GM19043 (cell line): ENCODE measurements around the gene MCF2L2.
"Not testable (repeated sequence)": the region's sequence is repeated elsewhere in the genome, so short reads cannot be mapped to it uniquely, and the experiment has no call there.

Experiments
- ATAC-seq: cut with Tn5 transposase; IDR thresholded peaks from one replicate; pipeline ENCODE4 v1.9.1; 2021; ENCODE audit warnings: low read depth; ENCODE audit not compliant: unreplicated experiment

The MCF2L2 gene

DNA sequence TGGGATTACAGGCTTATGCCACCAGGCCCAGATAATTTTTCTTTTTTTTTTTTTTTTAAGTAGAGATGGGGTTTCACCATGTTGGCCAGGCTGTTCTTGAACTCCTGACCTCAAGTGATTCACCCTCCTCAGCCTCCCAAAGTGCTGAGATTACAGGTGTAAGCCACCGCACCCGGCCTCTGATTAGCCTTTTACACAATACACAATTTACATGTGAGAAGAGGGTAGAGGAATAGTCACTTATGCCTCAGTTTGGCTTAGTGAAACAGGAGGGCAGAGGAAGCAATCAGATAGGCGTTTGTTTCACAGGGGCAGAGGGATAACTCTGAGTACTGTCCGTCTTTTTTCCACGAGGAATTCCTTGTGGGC, 56.8 kb downstream of the MCF2L2 start:
- not testable (repeated sequence) for ATAC-seq

DNA sequence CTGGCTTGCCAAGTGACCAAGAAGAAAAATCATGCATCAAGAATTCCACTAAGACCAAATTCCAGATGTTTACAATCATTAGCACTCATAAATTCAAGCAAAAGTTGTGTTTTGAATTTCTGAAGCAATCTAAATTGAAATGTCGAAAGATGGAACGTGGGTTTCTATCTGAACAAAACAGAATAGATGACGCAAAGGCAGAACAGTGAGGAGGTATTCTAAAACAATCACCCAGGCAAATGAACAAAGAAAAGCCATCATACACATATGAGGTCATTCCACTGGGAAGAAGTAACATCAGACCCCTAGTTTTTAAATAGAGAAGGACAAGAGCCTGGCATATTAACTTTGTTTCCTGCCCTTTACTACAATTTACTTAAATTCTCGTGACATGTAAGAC, 58.0 kb downstream of the MCF2L2 start:
- ATAC-seq: no peak

DNA sequence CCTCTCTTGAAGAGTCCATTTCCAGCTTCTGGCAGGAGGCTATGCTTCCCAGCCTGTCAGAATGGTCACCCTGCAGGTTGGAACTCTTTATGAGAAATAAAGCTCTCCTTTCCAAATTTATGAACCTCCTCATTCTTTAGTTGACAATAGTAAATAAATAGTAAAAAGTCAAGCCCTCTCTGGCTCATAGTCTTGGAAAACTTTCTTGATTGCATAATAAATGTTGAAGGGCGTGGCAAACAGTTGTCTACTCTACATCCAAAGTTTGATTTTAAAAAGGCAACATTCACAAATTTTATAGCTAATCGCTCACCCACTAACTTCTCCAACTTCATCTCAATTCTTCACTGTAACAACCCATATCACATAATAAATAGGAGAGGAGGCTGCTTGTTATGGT, 58.8 kb downstream of the MCF2L2 start:
- no peak for ATAC-seq

DNA sequence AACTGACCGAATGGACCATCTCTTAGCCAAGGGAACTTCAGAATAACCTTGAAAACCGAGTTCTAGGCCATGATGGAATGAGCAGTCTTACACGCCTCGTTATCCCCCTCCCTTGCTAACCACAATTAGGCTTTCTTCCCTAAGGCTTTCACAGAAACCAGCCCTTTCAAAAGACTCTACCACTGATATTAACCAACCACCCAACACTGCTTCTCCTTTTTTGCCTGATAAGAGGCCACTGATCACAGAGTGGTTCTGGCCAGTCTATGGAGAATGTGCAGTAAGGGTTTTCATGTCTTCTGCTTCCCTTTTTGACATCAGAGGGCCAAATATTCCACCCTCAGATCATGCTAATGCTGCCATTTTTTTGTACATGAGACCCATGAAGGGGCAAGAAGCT, 59.3 kb downstream of the MCF2L2 start:
- no peak for ATAC-seq

DNA sequence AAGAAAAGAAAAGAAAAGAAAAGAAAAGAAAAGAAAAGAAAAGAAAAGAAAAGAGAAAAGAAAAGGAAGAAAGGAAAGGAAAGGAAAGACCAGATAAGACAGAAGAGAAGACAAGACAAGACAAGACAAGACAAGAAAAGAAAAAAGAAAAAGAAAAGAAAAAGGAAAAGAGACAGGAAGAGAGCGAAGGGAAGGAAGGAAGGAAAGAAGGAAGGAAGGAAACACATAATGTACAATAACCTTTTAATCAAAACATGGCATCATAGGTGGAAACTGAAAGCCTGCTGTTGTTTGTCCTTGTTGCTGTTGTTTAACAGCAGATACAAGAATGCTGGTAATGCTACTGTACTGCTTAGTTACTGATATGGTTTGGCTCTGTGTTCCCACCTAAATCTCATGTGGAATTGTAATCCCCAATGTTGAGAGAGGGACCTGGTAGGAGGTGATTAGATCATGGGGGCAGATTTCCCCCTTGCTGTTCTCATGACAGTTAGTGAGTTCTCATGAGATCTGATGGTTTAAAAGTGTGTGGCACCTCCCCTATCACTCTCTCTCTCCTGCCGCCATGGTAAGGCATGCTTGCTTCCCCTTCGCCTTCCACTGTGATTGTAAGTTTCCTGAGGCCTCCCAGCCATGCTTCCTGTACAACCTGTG, 67.3 kb downstream of the MCF2L2 start:
- ATAC-seq: no peak

DNA sequence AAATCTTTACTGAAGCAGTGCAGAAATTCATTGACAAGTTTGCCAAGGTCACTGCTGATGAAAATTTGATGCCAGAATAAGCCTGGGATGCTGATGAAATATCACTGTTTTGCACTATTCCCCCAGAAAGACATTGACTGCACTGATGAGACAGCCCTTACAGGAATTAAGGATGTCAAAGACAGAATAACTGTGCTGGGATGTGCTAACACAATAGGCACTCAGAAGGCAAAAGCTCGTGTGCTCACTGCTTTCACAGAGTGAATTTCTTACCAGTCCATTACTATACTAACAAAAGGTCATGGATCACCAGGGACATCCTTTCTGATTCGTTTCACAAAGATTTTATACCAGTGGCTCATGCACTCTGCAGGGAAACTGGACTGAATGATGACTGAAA, 69.4 kb downstream of the MCF2L2 start:
- no peak for ATAC-seq

DNA sequence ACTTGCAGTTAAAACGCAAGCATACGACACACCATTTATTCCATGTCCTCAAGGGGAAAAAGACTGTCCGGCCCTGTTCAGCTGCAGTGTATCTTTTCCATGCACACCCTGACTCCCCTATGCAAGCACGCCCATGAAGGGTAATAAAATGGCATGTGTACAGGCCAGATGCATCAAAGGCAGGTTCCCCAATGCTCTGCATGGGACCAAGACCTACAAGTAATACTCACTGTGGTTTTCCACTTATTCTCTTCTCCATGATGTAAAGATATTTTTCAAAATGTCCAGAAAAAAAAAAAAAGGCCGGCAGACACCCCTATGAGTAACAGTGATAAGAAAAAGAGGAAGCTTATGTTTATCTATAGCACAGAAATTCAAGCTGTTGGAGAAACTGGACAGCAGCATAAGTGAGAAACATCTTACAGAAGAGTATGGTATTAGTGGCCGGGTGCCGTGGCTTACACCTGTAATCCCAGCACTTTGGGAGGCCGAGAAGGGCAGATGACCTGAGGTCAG, 70.8 kb downstream of the MCF2L2 start:
- ATAC-seq: no peak

DNA sequence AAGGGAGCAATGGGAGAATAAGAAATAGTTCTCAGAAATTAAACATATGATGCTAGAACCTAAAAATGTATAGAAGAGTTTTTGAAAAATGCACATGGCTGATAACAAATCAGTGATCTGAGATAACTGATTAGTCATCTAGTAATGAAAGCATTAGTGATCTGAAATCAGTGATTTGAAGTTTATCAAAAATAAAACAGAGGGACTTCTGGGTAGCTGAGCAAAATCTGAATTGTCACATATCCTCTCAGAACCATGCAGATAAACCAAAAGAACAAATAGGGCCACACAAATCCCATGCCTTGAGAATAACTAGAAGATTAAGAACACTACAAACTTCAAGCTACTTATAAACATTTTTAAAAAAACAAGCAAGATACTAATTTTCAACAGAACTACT, 71.5 kb downstream of the MCF2L2 start:
- ATAC-seq: no peak

DNA sequence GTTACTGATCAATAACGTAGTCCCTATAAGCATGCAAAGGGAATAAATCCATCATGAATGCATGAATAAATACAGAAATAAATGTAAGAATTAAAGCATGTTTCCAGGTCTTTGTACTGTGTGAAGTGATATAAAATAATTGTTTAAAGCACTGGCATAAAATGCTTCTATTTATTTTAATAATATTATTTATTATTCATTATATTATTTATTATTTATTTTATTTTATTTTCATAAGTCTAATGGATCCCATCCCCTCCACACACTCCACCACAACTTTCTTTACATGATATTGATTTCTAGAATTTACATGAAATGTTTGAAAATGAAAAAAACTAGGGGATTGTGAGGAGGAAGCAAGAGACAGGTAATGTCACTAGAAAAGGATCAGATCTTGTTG, 73.5 kb downstream of the MCF2L2 start:
- ATAC-seq: no peak

DNA sequence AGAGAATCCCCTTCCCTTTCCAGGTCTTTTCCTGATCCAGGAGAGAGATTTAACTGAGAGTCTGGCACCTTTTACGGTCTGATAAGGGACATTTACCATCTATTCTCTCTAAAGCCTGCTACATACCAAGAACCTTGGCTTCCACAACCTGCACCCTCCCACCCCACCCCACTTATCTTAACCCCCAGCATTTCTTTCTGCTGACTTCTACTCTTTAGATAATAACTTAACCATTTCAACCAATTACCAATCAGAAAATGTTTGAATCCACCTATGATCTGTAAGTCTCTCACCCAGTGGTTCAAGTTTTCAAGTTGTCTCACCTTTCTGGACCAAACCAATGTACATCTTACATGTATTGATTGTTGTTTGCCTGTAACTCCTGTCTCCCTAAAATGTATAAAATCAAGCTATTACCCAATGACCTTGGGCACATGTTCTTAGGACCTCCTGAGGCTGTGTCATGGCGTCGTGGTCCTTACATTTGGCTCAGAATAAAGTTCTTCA, 74.0 kb downstream of the MCF2L2 start:
- no peak for ATAC-seq

DNA sequence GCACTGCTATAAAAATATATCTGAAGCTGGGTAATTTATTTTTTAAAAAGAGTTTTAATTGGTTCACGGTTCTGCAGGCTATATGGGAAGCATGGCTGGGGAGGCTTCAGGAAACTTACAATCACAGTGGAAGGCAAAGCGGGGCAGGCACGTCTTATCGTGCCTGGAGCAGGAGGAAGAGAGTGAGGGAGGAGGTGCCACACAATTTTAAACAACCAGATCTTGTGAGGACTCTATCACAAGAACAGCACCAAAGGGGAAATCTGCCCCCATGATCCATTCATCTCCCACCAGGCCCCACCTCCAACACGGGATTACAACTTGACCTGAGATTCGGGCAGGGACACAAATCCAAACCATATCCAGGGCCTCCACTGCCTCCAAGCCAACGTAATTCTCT, 75.0 kb downstream of the MCF2L2 start:
- no peak for ATAC-seq

DNA sequence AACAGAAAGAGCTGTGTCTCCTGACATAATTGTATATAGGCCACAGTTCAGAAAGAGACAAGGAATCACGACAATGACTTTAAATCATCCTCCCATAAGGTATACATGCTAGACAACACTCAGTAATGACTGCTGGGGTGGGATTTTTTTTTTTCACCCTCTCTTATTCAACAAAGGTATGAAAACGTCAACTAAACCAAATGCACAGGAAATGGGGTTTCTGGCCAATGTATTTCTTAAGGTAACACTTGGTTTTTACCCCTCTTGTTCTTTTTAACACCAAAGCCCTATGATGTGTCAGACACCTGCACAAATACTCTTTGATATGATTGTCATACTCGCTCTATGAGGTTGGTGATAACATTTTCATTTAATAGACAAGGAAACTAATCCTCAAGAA, 78.3 kb downstream of the MCF2L2 start:
- no peak for ATAC-seq

DNA sequence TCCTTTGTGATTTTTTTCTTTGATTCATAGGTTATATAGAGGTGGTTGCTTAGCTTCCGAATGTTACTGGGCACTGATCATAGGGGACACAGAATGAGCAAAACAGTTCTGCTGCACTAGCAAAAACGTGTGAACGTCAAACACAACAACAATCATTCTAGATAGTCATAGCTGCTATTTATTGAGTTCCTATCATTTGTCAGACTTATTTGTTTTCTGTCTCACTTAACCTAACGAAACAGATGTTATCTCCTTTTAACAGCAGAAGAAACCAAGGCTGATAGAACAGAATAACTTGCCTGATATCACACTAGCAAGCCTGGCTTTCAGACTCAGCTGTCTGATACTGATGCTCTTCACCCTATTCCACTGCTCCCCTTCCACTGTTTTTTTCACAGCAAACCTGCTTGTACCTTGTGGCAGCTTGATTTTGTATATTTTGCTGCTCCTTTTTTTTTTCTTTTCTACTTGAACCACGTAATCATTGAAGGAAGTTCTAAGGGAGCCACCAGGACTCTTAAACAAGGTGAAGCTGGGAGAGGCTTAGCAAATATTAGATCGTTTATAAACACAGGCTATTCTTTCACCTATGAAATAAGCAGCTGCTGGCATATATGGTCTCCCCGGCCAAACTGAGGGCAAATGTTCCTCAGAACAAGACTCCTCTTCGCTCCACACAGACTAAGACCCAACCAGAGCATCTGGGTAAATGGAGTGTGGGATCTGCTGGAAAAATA, 78.8 kb downstream of the MCF2L2 start:
- no peak for ATAC-seq

DNA sequence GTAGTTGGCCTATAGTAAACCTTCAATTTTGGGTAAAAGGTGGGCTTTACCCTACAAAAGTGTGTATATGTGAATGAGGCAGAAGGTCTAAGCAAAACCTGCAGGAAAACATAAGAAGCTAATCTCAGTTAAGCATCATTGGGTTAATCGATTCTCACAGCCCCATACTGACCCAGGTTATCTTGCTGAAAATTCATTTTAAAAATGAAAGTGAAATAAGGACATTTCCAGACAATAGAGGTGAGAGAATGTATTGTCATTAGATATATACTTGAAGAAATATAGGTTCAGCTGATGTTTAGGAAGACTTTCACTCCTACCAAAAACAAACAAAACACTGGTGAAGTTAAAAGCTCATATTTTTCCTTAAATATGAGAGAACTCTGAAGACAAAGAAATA, 85.6 kb downstream of the MCF2L2 start:
- ATAC-seq: no peak

DNA sequence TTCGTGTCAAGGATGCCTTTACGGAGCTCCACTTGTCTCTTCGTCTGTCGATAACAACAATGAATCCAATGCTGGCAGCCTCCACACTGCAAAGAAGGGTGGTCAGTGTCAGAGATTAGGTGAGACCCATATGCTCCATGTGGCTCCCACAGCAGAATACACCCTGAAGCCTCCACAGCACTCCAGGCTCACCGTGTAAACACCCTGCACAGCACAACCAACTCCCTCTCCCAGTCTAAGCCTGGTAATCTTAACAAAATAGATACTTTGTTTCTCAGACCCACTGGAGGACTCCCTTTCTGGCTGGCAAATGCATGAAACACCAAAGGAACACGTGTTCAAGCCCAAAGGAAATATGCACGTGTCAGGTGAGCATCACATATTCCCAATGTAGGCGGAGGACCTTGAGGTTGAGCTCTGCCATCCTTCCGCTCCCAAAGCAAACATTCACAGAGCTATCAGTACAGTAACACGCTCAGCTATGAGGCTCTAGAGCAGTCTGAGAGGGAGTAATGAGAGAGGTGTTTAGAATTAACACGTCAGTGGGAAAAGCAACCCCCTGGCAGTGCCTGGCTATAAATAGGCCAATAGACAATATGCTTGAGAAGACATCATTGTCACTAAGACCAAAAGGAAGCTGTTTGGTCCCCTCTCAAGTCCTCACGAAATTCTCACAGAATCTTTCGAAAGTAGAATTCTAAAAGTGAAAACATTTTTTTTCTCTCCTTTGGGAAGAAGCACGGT, 86.7 kb downstream of the MCF2L2 start:
- ATAC-seq: no peak

DNA sequence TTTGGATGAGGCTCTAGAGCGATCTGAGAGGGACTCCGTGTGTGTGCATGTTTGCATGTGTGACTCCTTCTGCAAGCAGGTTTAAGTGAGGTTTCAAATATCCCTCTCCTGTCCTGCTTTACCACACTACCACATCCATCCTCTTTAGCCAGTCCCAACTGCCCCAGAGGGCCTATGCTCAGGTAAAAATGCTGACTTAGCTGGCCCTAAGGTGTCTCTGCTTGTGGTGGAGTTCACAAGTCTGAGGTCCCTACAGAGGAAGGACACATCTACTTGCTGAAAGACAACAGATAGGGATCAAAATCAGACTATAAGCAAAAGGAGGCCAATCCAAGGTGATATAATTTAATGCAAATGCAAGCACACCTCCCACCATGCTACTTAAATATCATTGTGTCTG, 88.2 kb downstream of the MCF2L2 start:
- no peak for ATAC-seq

DNA sequence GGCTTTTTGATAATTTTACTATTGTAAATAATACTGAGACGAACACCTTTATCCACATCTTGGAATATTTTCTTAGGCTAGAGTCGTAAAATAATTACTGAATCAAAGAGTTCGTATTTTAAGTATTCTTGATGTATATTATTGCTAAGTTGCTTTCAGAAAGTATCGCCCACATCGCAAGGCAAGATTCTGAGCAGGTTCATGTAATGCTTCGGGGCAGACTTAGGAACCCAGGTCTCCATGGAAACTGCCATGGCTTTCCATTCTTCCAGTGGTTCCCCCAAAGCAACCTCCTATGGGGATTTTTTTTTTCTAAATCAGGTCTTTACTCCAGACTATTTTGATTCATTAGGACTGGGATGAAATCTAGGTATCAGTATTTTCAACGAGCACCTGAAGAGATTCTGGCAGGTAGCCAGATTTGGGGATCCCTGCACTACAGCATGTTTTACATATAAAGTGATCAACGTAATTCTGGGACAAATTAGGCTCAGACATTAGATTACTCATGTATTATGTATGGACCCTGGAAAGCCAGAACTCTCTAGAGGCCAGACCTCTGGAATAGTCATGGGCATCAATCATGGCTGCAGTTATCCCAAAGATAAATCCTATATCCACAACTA, 88.8 kb downstream of the MCF2L2 start:
- no peak for ATAC-seq

DNA sequence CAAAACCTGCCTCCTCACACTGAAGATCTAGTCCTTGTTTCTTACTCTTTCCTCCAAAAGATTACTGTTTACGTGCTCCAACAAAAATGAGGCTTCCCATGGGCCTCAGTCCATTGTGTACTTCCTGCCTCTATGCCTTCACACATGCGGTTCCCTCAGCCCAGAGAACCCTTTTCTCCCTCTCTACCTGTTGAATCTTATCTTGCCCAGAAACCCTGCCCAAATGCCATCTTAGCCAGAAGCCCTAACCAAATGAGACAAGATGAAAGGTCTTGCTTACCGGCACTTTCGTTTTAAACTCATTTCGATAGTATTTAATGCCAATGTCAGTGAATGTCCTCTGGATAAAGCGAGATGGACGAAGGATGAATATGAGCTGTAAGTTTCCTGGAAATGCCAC, 89.9 kb downstream of the MCF2L2 start:
- ATAC-seq: no peak

DNA sequence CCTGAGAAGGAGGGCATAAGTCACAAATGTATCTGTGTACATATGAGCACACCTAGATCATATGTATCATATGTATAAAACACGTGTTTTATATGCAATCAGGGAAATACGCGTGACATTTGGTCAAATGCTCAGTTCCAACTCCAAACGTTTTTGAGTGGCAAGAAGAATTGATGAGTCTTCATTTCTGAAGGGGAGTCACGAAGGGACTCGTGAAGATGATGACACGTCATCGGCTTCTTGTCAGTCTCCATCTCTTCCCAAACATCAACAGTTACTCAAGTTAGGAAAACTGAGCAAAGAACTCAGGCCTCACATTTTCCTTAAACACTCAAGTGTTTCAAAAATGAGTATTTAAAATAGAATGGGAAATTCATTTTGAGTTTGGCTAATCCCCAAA, 95.9 kb downstream of the MCF2L2 start:
- no peak for ATAC-seq

DNA sequence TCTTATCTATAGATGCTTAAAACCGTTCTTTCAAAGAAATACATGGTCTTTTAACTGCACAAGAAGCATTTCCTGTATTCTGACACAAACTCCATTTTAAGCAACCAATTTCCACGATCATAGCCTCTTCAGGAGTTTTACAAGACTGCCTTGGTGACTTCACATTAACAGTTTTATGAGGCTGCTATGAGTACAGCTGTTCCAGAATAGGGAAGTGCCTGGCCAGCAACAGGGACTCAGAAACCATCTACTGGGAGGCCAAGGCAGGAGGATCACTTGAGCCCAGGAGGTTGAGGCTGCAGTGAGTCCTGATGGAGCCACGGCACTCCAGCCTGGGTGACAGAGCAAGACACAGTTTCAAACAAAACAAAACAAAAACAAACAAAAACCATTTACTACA, 96.9 kb downstream of the MCF2L2 start:
- ATAC-seq: no peak

DNA sequence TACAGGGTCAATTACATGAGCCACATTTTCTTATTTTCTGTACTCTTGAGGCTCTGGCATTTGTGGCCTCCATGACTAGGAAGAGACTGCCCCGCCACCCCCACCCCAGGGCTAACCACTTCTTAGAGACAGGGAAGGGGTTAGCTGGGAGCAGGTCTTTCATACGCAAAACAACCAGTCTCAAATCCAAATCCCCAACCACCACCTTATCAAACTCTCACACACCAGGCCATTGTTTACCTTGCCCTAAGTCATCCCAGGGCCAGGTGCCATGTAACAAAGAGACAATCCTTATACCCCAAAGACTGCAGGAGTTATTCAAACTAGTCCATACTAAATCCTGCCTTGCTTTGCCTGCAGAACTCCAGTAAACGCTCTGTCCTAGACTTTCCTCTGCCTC, 97.5 kb downstream of the MCF2L2 start:
- no peak for ATAC-seq
